CD8-positive, alpha-beta memory T cell (primary cell): ENCODE measurements around the gene AGER. TPM values are rescaled to one million over a fixed set of nuclear protein-coding genes. Genes with fewer than 3 reads are reported as not detected.
A peak's percentile ranks its signal among the peaks of the same experiment; 100 is the strongest.

ENCODE experiments used
- CTCF ChIA-PET: fragments of 350-600 bp; sonication (Branson Sonifier 250); formaldehyde crosslinking; loops from one replicate; lab custom pipeline; 2021; ENCODE audit warnings: antibody characterized with exemption; lab: Charles Lee
- POLR2A ChIA-PET: fragments of 350-600 bp; sonication (Branson Sonifier 250); formaldehyde crosslinking; loops from one replicate; lab custom pipeline; 2021; ENCODE audit warnings: antibody characterized with exemption; lab: Charles Lee
- DNase-seq, 5 donors: peaks; one replicate each; pipeline versions ENCODE4 v3.0.0 to v3.0.0-alpha.2; 2020 to 2022; ENCODE audit warnings: mixed read lengths in 1 of 5
- H3K27ac ChIP-seq: one replicate; pipeline ENCODE4 v1.7.0; 2013; ENCODE audit warnings: low read depth, mild to moderate bottlenecking, low read length, moderate library complexity
- H3K27me3 ChIP-seq: 2 replicates; pipeline ENCODE4 v1.7.0; 2013; ENCODE audit warnings: low read length, mild to moderate bottlenecking; ENCODE audit not compliant: insufficient read depth, poor library complexity, severe bottlenecking
- H3K36me3 ChIP-seq: 2 replicates; pipeline ENCODE4 v1.7.0; 2013; ENCODE audit warnings: mild to moderate bottlenecking, low read length, moderate library complexity; ENCODE audit not compliant: insufficient read depth
- H3K4me1 ChIP-seq: 2 replicates; pipeline ENCODE4 v1.7.0; 2013; ENCODE audit warnings: mild to moderate bottlenecking, low read length, moderate library complexity; ENCODE audit not compliant: insufficient read depth
- H3K4me3 ChIP-seq: 2 replicates; pipeline ENCODE4 v1.7.0; 2013; ENCODE audit warnings: mild to moderate bottlenecking, low read length
- H3K9me3 ChIP-seq: 2 replicates; pipeline ENCODE4 v1.7.0; 2013; ENCODE audit warnings: mild to moderate bottlenecking, low read length
- H3K27ac Mint-ChIP-seq, 8 donors: one replicate each; pipeline ENCODE4 v1.8.0; 2020 to 2021; ENCODE audit warnings: mixed read lengths in 8 of 8, mild to moderate bottlenecking in 6 of 8, inconsistent platforms in 3 of 8, moderate library complexity in 3 of 8
- H3K27me3 Mint-ChIP-seq, 2 donors: one replicate each; pipeline ENCODE4 v1.8.0; 2020 to 2021; ENCODE audit warnings: mixed read lengths in 2 of 2, mild to moderate bottlenecking in 1 of 2, moderate library complexity in 1 of 2
- H3K36me3 Mint-ChIP-seq, 3 donors: one replicate each; pipeline ENCODE4 v1.8.0; 2020 to 2021; ENCODE audit warnings: mixed read lengths in 3 of 3, inconsistent platforms in 1 of 3, mild to moderate bottlenecking in 1 of 3
- H3K4me1 Mint-ChIP-seq, 3 donors: one replicate each; pipeline ENCODE4 v1.8.0; 2020 to 2021; ENCODE audit warnings: mixed read lengths in 3 of 3, inconsistent platforms in 1 of 3, mild to moderate bottlenecking in 1 of 3
- H3K4me3 Mint-ChIP-seq, 7 donors: one replicate each; pipeline ENCODE4 v1.8.0; 2020 to 2021; ENCODE audit warnings: mixed read lengths in 7 of 7, mild to moderate bottlenecking in 6 of 7, moderate library complexity in 4 of 7, inconsistent platforms in 2 of 7
- H3K9me3 Mint-ChIP-seq, 5 donors: one replicate each; pipeline ENCODE4 v1.8.0; 2020 to 2022; ENCODE audit warnings: mixed read lengths in 5 of 5, mild to moderate bottlenecking in 3 of 5, moderate library complexity in 2 of 5, inconsistent platforms in 1 of 5
- polyA plus RNA-seq: library from polyadenylated mRNA; unstranded; fragments of 300-500 nt; fragmentation: Illumina TruSeq; gene quantifications from one replicate; pipeline ENCODE4 v1.2.3, GENCODE V29; 2021
- total RNA-seq, 2 experiments: library from RNA; stranded (reverse); gene quantifications; one replicate each; pipeline ENCODE4 v1.2.3, GENCODE V29; 2021

AGER gene
- total and polyA plus RNA-seq, 3 experiments from 2014 or later = 11.9 to 12.5 TPM; not detected in 1

GRCh38 chr6:32208996-32209395 lies 24.9 kb upstream of the AGER start:
- H3K4me1 Mint-ChIP-seq = peaks cover 5 to 7% (median 6%) of the 10 kb centered on the region in 3 donors
- peaks cover 0 to 3% of the 10 kb centered on the region in 2 donors for H3K27me3 Mint-ChIP-seq
- no peaks in the 10 kb centered on the region for H3K36me3 ChIP-seq
- no peak for DNase-seq
- no peaks in the 10 kb centered on the region for H3K9me3 Mint-ChIP-seq
- H3K4me1 ChIP-seq = no peaks in the 10 kb centered on the region
- no peak overlapping the region for H3K27ac Mint-ChIP-seq
- H3K27ac ChIP-seq = no peak overlapping the region
- ChIA-PET CTCF (no interaction called here), POLR2A (no interaction called here)
- no peak overlapping the region for H3K4me3 ChIP-seq
- no peaks in the 10 kb centered on the region for H3K27me3 ChIP-seq
- no peak overlapping the region for H3K4me3 Mint-ChIP-seq
- H3K9me3 ChIP-seq = no peaks in the 10 kb centered on the region
- H3K36me3 Mint-ChIP-seq = no peaks in the 10 kb centered on the region

- Histone ChIP-seq H3K36me3 (no peaks in the 10 kb centered on the region), H3K4me1 (no peaks in the 10 kb centered on the region), H3K27me3 (no peaks in the 10 kb centered on the region), H3K9me3 (no peaks in the 10 kb centered on the region), H3K4me3 (no peak overlapping the region), H3K27ac (no peak overlapping the region)
- no peaks in the 10 kb centered on the region for H3K4me1 Mint-ChIP-seq
- no peaks in the 10 kb centered on the region for H3K9me3 Mint-ChIP-seq
- ChIA-PET POLR2A (no interaction called here), CTCF (interaction anchor here (1.1 to 1.4 kb wide), 2 partner anchors 29 to 634 kb away, joined by 3 read pairs; partner anchors contain the start of gene TAP2)
- no peak overlapping the region for H3K27ac Mint-ChIP-seq
- H3K27me3 Mint-ChIP-seq = peaks cover 3 to 11% of the 10 kb centered on the region in 2 donors
- H3K4me3 Mint-ChIP-seq = no peak overlapping the region
- H3K36me3 Mint-ChIP-seq = no peaks in the 10 kb centered on the region
- no peak for DNase-seq
Measured at GRCh38 chr6:32204268-32204715, 20.2 kb upstream of the AGER start.

GRCh38 chr6:32203426-32204267 lies 19.6 kb upstream of the AGER start:
- H3K27me3 ChIP-seq = no peaks in the 10 kb centered on the region
- H3K4me3 Mint-ChIP-seq = no peak overlapping the region
- no peak for DNase-seq
- H3K36me3 Mint-ChIP-seq = no peaks in the 10 kb centered on the region
- H3K36me3 ChIP-seq = no peaks in the 10 kb centered on the region
- H3K9me3 Mint-ChIP-seq = no peaks in the 10 kb centered on the region
- ChIA-PET CTCF (interaction anchor here (0.6 to 1.4 kb wide), 3 partner anchors 30 to 1924 kb away, joined by 3 read pairs; partner anchors contain the start of gene TAP2), POLR2A (no interaction called here)
- H3K4me1 ChIP-seq = no peaks in the 10 kb centered on the region
- H3K9me3 ChIP-seq = no peaks in the 10 kb centered on the region
- no peaks in the 10 kb centered on the region for H3K4me1 Mint-ChIP-seq
- H3K27me3 Mint-ChIP-seq = peaks cover 3 to 11% of the 10 kb centered on the region in 2 donors
- H3K27ac Mint-ChIP-seq = no peak overlapping the region
- no peak overlapping the region for H3K4me3 ChIP-seq
- no peak overlapping the region for H3K27ac ChIP-seq

- Histone ChIP-seq H3K27me3 (no peaks in the 10 kb centered on the region), H3K27ac (no peak overlapping the region), H3K9me3 (no peaks in the 10 kb centered on the region), H3K36me3 (no peaks in the 10 kb centered on the region), H3K4me3 (no peak overlapping the region), H3K4me1 (no peaks in the 10 kb centered on the region)
- no peak for DNase-seq
- Mint-ChIP-seq H3K27me3 (peaks cover 3 to 11% of the 10 kb centered on the region in 2 donors), H3K4me1 (no peaks in the 10 kb centered on the region), H3K27ac (no peak overlapping the region), H3K36me3 (no peaks in the 10 kb centered on the region), H3K4me3 (no peak overlapping the region), H3K9me3 (no peaks in the 10 kb centered on the region)
- POLR2A ChIA-PET = no interaction called here
- CTCF ChIA-PET = no interaction called here
Measured at GRCh38 chr6:32202186-32202585, 18.1 kb upstream of the AGER start.

DNA sequence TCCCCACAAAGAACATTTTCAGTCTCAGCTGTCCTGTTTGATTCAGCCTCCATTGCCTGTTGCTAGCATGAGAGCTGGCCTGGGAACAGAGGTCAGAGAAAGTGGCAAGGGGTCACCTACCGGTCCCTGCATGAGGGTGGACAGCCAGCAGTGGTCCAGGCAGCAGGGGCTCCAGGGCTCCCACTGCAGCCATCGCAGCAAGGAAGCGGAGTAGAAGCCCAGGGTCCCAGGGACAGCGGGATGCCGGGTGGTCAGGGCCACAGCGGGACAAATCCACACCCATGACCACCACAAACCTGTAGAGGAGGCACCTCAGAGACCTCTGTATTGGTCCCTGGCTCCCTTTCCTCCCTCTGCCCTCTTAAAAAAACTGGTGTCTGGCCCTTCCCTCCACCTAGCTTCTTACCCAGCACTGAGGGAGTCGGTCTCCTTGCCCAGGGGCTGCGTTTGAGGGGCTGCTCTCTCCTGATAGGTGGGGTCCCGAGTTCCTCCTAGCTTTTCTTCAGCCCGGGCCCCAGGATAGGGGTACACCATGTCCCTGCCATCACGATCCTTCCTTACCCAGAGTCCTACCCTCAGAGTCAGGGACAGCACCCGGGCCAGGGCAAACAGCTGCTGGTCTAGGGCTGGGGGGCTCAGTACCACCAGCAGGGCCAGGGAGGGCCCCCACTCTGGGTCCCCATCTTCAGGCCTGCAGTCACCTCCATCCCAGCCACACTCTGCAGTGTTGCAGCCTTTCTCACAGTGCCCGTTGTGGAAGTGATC lies 16.8 kb upstream of the AGER start:
- Histone ChIP-seq H3K27ac (no peak overlapping the region), H3K4me1 (peaks cover 7% of the 10 kb centered on the region), H3K4me3 (no peak overlapping the region), H3K9me3 (no peaks in the 10 kb centered on the region), H3K27me3 (no peaks in the 10 kb centered on the region), H3K36me3 (no peaks in the 10 kb centered on the region)
- H3K9me3 Mint-ChIP-seq = no peaks in the 10 kb centered on the region
- H3K4me1 Mint-ChIP-seq = peaks cover 5 to 10% (median 6%) of the 10 kb centered on the region in 3 donors
- H3K4me3 Mint-ChIP-seq = no peak overlapping the region
- peaks cover 0 to 6% (median 0%) of the 10 kb centered on the region in 3 donors for H3K36me3 Mint-ChIP-seq
- POLR2A ChIA-PET = no interaction called here
- CTCF ChIA-PET = interaction anchor here (1.0 kb wide), 1 partner anchor 8 kb away, joined by 3 read pairs; the partner anchor contains the start of gene GPSM3
- H3K27ac Mint-ChIP-seq = no peak overlapping the region
- peaks cover 3 to 11% of the 10 kb centered on the region in 2 donors for H3K27me3 Mint-ChIP-seq
- no peak for DNase-seq

- Mint-ChIP-seq H3K9me3 (no peaks in the 10 kb centered on the region), H3K27ac (peak overlapping the region in 3 of 8 donors; percentile 23 to 58 (median 55)), H3K27me3 (peaks cover 0 to 11% of the 10 kb centered on the region in 2 donors), H3K4me1 (peaks cover 21 to 26% (median 22%) of the 10 kb centered on the region in 3 donors), H3K36me3 (peaks cover 0 to 8% (median 0%) of the 10 kb centered on the region in 3 donors), H3K4me3 (peak overlapping the region in 2 of 7 donors; percentile 24 to 72)
- Histone ChIP-seq H3K27ac (no peak overlapping the region), H3K27me3 (no peaks in the 10 kb centered on the region), H3K4me3 (no peak overlapping the region), H3K4me1 (peaks cover 22% of the 10 kb centered on the region), H3K9me3 (no peaks in the 10 kb centered on the region), H3K36me3 (no peaks in the 10 kb centered on the region)
- POLR2A ChIA-PET = no interaction called here
- no peak for DNase-seq
- CTCF ChIA-PET = no interaction called here
Measured at GRCh38 chr6:32198866-32199265, 14.8 kb upstream of the AGER start.

DNA sequence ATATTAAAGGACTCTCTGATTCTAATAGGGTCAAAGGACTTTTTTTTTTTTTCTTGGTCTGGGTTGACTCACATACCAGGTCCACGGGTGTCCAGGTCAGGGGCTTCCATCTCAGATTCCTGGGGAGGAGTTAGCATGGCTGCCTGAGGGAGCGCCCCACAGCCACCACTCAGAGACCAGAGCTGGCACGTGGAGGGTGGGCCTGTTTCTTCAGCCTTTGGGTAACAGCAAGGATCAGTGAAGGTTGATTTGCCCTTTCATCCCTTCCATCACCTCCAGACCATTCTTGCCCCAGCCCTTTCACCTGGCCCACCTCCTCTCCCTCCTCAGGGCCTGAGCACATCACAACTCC lies 14.3 kb upstream of the AGER start:
- Histone ChIP-seq H3K36me3 (no peaks in the 10 kb centered on the region), H3K4me3 (no peak overlapping the region), H3K27ac (no peak overlapping the region), H3K9me3 (no peaks in the 10 kb centered on the region), H3K27me3 (no peaks in the 10 kb centered on the region), H3K4me1 (peaks cover 27% of the 10 kb centered on the region)
- CTCF ChIA-PET = no interaction called here
- Mint-ChIP-seq H3K4me1 (peaks cover 27 to 32% (median 28%) of the 10 kb centered on the region in 3 donors), H3K4me3 (peak overlapping the region in 4 of 7 donors; percentile 4 to 92 (median 55)), H3K9me3 (no peaks in the 10 kb centered on the region), H3K36me3 (peaks cover 0 to 8% (median 0%) of the 10 kb centered on the region in 3 donors), H3K27me3 (peaks cover 2 to 8% of the 10 kb centered on the region in 2 donors), H3K27ac (peak overlapping the region in 5 of 8 donors; percentile 42 to 99 (median 68))
- DNase-seq = no peak
- POLR2A ChIA-PET = interaction anchor here (0.5 kb wide), 1 partner anchor 56 kb away, joined by 4 read pairs; no protein-coding TSS in a partner anchor
